Fibroblast of lung (primary cell): ENCODE measurements around the gene TMEM235. TPM values are rescaled to one million over a fixed set of nuclear protein-coding genes. Genes with fewer than 3 reads are reported as not detected.

Experiments
- DNase-seq, 2 donors: peaks; one replicate each; pipeline versions ENCODE4 v3.0.0 to v3.0.0-alpha.2; 2010; ENCODE audit warnings: low read depth in 2 of 2
- H2AFZ ChIP-seq: 2 replicates; pipeline ENCODE4 v1.5.1; 2012; ENCODE audit warnings: low read length, control low read depth, inconsistent platforms
- H3K27ac ChIP-seq: 2 replicates; pipeline ENCODE4 v1.5.1; 2011; ENCODE audit warnings: low read length, control low read depth; ENCODE audit not compliant: insufficient read depth
- H3K27me3 ChIP-seq: 2 replicates; pipeline ENCODE4 v1.5.1; 2011; ENCODE audit warnings: mild to moderate bottlenecking, low read length; ENCODE audit not compliant: control insufficient read depth, insufficient read depth
- H3K36me3 ChIP-seq: 2 replicates; pipeline ENCODE4 v1.5.1; 2011; ENCODE audit warnings: low read length; ENCODE audit not compliant: control insufficient read depth, insufficient read depth
- H3K4me1 ChIP-seq: 2 replicates; pipeline ENCODE4 v1.5.1; 2011; ENCODE audit warnings: low read length; ENCODE audit not compliant: control insufficient read depth, insufficient read depth; ENCODE audit errors: extremely low read depth
- H3K4me2 ChIP-seq: 2 replicates; pipeline ENCODE4 v1.5.1; 2011; ENCODE audit warnings: low read length, control low read depth; ENCODE audit not compliant: insufficient read depth; ENCODE audit errors: extremely low read depth
- H3K4me3 ChIP-seq, 4 experiments: fragments of 200-600 bp in 1 of 4; sonication (generic) in 1 of 4; replicated peaks in 1 of 4; 2 replicates each; pipeline ENCODE4 v1.5.1; 2011 to 2016; ENCODE audit warnings: low read length in 4 of 4, low read depth in 3 of 4, mild to moderate bottlenecking in 3 of 4, control low read depth in 2 of 4, inconsistent platforms in 1 of 4, mixed read lengths in 1 of 4; ENCODE audit not compliant: insufficient read depth in 1 of 4; ENCODE audit errors: control extremely low read depth in 1 of 4
- H3K79me2 ChIP-seq: 2 replicates; pipeline ENCODE4 v1.5.1; 2012; ENCODE audit warnings: mild to moderate bottlenecking, low read length, inconsistent platforms; ENCODE audit not compliant: control insufficient read depth, insufficient read depth
- H3K9ac ChIP-seq: 2 replicates; pipeline ENCODE4 v1.5.1; 2011; ENCODE audit warnings: mild to moderate bottlenecking, low read length, control low read depth; ENCODE audit not compliant: insufficient read depth
- H3K9me3 ChIP-seq: 2 replicates; pipeline ENCODE4 v1.5.1; 2012; ENCODE audit warnings: low read depth, low read length; ENCODE audit not compliant: control insufficient read depth, insufficient read depth
- H4K20me1 ChIP-seq: 2 replicates; pipeline ENCODE4 v1.5.1; 2011; ENCODE audit warnings: low read length; ENCODE audit not compliant: control insufficient read depth, insufficient read depth; ENCODE audit errors: extremely low read depth
- CTCF ChIP-seq, 2 donors: IDR thresholded peaks in 1 of 2; conservative IDR thresholded peaks in 1 of 2; 1 replicate in 1 of 2; 2 replicates in 1 of 2; pipeline ENCODE4 v1.5.1; 2011 to 2012; ENCODE audit warnings: low read length in 2 of 2, control low read depth in 1 of 2, inconsistent platforms in 1 of 2, low read depth in 1 of 2, mild to moderate bottlenecking in 1 of 2
- EZH2 ChIP-seq: IDR thresholded peaks from 2 replicates; pipeline ENCODE4 v1.5.1; 2012; ENCODE audit warnings: low read length, control low read depth, mild to moderate bottlenecking; ENCODE audit errors: missing control alignments
- polyA minus RNA-seq: library from RNA; depleted of rRNA, polyadenylated mRNA; stranded (reverse); fragments of >200 nt; gene quantifications from 2 replicates; pipeline ENCODE4 v1.2.3, GENCODE V29; 2011; ENCODE audit warnings: low replicate concordance
- polyA plus RNA-seq, 2 donors: library from polyadenylated mRNA; depleted of rRNA in 1 of 2; stranded (reverse) in 1 of 2; unstranded in 1 of 2; fragments of >200 nt; gene quantifications; 2 replicates each; pipeline ENCODE4 v1.2.1, GENCODE V29; 2011 to 2012; ENCODE audit warnings: missing spikeins in 1 of 2
- total RNA-seq: library from RNA; depleted of rRNA; stranded (reverse); fragments of >200 nt; gene quantifications from 2 replicates; pipeline ENCODE4 v1.2.1, GENCODE V29; 2014

TMEM235 gene
- total RNA-seq: not detected in 2 replicates
- not detected in 2 replicates for polyA plus RNA-seq
- polyA plus RNA-seq (2012): not detected in 2 replicates
- not detected in 2 replicates for polyA minus RNA-seq

- H3K4me3 ChIP-seq: no peak within 1 kb of the TSS
- no peak within 1 kb of the TSS for H3K4me2 ChIP-seq
- no peaks in the 10 kb centered on the region for H3K9me3 ChIP-seq
- TF ChIP-seq CTCF (conservative IDR thresholded peaks at IDR 0.05 in 1 of 2, IDR thresholded peaks at IDR 0.05 in 1 of 2; ENCODE audit: low read depth in 1 of 2, low read length in 2 of 2) (no peak), EZH2 (no peak)
- no peaks in the 10 kb centered on the region for H3K36me3 ChIP-seq
- H4K20me1 ChIP-seq: no peaks in the 10 kb centered on the region
- H3K9ac ChIP-seq: no peak within 1 kb of the TSS
- H3K27ac ChIP-seq: no peak within 1 kb of the TSS
- peaks cover 28% of the 10 kb centered on the region for H3K27me3 ChIP-seq
- no peak for DNase-seq
- no peaks in the 10 kb centered on the region for H3K79me2 ChIP-seq
- H2AFZ ChIP-seq: no peak within 1 kb of the TSS
- no peaks in the 10 kb centered on the region for H3K4me1 ChIP-seq
Observed at GRCh38 chr17:78230996-78231935, at the start of gene TMEM235. Gene TMEM235, plus strand, starts transcription at chr17:78231631. Its CDS starts 393 bp downstream, at chr17:78232024.

DNA sequence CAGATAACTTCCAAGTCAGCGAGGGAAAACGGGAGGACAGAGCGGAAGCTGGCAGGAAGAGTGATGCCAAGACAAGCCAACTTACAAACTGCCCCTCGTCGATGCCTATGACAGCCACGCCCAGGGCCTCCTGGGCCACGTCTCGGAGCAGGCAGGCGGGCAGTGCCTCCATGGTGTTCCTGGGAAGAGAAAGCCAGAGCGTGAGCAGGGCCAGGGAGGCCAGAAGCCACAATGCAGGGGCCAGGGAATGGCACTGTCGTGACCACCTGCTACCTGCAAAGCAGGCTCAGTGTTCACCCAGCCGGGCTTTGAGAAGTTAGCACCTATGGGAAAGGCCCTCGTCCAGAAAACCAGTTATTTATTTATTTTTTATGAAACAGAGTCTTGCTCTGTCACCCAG lies 48.9 kb upstream of the TMEM235 start:
- Histone ChIP-seq H3K4me1 (peaks cover 4% of the 10 kb centered on the region), H3K27me3 (no peaks in the 10 kb centered on the region), H2AFZ (no peak overlapping the region), H3K4me3 (no peak overlapping the region), H3K27ac (no peak overlapping the region), H3K36me3 (peaks cover 6% of the 10 kb centered on the region), H3K9me3 (no peaks in the 10 kb centered on the region), H4K20me1 (no peaks in the 10 kb centered on the region), H3K9ac (no peak overlapping the region), H3K79me2 (peaks cover 6% of the 10 kb centered on the region), H3K4me2 (no peak overlapping the region)
- TF ChIP-seq EZH2: no peak
- no peak for TF ChIP-seq CTCF (conservative IDR thresholded peaks at IDR 0.05 in 1 of 2, IDR thresholded peaks at IDR 0.05 in 1 of 2; ENCODE audit: low read depth in 1 of 2, low read length in 2 of 2)
- no peak for DNase-seq

GRCh38 chr17:78183916-78184315 lies 47.5 kb upstream of the TMEM235 start:
- Histone ChIP-seq H4K20me1 (no peaks in the 10 kb centered on the region), H3K36me3 (peaks cover 6% of the 10 kb centered on the region), H3K9ac (no peak overlapping the region), H3K27me3 (no peaks in the 10 kb centered on the region), H3K27ac (no peak overlapping the region), H2AFZ (peak overlapping the region; percentile 33), H3K4me3 (no peak overlapping the region), H3K79me2 (peaks cover 6% of the 10 kb centered on the region), H3K9me3 (no peaks in the 10 kb centered on the region), H3K4me2 (peak overlapping the region; percentile 51), H3K4me1 (peaks cover 4% of the 10 kb centered on the region)
- no peak for DNase-seq
- TF ChIP-seq EZH2: no peak
- TF ChIP-seq CTCF (conservative IDR thresholded peaks at IDR 0.05 in 1 of 2, IDR thresholded peaks at IDR 0.05 in 1 of 2; ENCODE audit: low read depth in 1 of 2, low read length in 2 of 2): no peak
